ENCODE data around the gene RBMS1. TPM values are rescaled to one million over a fixed set of nuclear protein-coding genes. Genes with fewer than 3 reads are reported as not detected.

RBMS1 gene
- total RNA-seq, 1 donor from 2014 or later = 28.4 TPM

GRCh38 chr2:160324161-160324800 is 169.3 kb downstream of the RBMS1 start:
- Mint-ChIP-seq H3K36me3 (ENCODE audit: low read depth) (no peaks in the 10 kb centered on the region), H3K4me1 (peaks cover 46% of the 10 kb centered on the region), H3K27ac (ENCODE audit: unreplicated experiment) (no peak overlapping the region), H3K4me3 (no peak overlapping the region), H3K27me3 (ENCODE audit: low read depth) (no peaks in the 10 kb centered on the region), H3K9me3 (no peaks in the 10 kb centered on the region)
- DNase-seq (ENCODE audit: low read depth, low spot score) = peak; percentile 53
- TF ChIP-seq, protein P1, sequence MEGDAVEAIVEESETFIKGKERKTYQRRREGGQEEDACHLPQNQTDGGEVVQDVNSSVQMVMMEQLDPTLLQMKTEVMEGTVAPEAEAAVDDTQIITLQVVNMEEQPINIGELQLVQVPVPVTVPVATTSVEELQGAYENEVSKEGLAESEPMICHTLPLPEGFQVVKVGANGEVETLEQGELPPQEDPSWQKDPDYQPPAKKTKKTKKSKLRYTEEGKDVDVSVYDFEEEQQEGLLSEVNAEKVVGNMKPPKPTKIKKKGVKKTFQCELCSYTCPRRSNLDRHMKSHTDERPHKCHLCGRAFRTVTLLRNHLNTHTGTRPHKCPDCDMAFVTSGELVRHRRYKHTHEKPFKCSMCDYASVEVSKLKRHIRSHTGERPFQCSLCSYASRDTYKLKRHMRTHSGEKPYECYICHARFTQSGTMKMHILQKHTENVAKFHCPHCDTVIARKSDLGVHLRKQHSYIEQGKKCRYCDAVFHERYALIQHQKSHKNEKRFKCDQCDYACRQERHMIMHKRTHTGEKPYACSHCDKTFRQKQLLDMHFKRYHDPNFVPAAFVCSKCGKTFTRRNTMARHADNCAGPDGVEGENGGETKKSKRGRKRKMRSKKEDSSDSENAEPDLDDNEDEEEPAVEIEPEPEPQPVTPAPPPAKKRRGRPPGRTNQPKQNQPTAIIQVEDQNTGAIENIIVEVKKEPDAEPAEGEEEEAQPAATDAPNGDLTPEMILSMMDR (conservative IDR thresholded peaks at IDR 0.05) = peak; percentile 79

DNA sequence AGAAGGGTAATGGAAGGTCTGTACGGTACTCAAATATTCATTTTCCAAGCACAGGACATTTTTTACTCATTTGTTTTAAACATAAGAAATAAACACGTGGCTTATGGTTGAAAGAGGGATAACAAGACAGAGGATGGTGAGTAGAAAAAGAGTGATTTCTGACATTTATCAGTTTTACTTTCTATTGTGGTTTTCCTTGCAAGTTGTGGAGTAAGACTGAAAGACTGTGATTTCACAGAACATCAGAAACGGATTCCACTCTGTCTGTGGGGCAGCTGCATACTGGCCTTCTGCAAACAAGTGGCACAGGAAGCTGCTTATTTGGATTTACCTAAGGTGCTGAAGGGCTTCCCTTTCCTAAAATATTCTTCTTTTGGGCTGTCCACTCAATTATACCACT is 171.3 kb downstream of the RBMS1 start:
- Mint-ChIP-seq H3K4me3 (no peak overlapping the region), H3K27ac (ENCODE audit: unreplicated experiment) (no peak overlapping the region), H3K9me3 (no peaks in the 10 kb centered on the region), H3K27me3 (ENCODE audit: low read depth) (no peaks in the 10 kb centered on the region), H3K4me1 (peaks cover 42% of the 10 kb centered on the region), H3K36me3 (ENCODE audit: low read depth) (no peaks in the 10 kb centered on the region)
- no peak for DNase-seq (ENCODE audit: low read depth, low spot score)
- TF ChIP-seq, protein P1 (conservative IDR thresholded peaks at IDR 0.05) = no peak

GRCh38 chr2:160321006-160321405 is 172.6 kb downstream of the RBMS1 start:
- Mint-ChIP-seq H3K27ac (ENCODE audit: unreplicated experiment) (no peak overlapping the region), H3K4me3 (no peak overlapping the region), H3K9me3 (peaks cover 3% of the 10 kb centered on the region), H3K36me3 (ENCODE audit: low read depth) (no peaks in the 10 kb centered on the region), H3K27me3 (ENCODE audit: low read depth) (no peaks in the 10 kb centered on the region), H3K4me1 (peaks cover 46% of the 10 kb centered on the region)
- TF ChIP-seq, protein P1 (conservative IDR thresholded peaks at IDR 0.05) = no peak
- no peak for DNase-seq (ENCODE audit: low read depth, low spot score)

DNA sequence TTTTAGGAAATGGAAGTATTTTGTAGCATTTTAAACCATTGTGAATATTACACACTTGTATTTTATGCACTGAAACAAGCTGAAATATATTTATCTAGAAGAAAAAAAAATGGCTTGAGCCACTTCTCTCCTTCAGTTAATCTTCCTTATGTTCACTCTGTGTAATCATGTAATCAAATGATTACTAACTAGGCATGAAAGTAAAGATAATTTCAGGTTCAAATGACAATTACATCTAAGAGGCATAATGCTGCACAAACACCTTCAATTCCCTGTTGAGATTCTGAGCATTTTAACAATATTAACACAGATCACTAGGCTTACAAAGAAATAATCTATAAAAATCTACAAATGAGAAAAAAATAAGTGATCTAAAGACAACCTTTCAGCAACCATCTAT is 173.9 kb downstream of the RBMS1 start:
- Mint-ChIP-seq H3K27me3 (ENCODE audit: low read depth) (no peaks in the 10 kb centered on the region), H3K27ac (ENCODE audit: unreplicated experiment) (no peak overlapping the region), H3K36me3 (ENCODE audit: low read depth) (no peaks in the 10 kb centered on the region), H3K9me3 (peaks cover 4% of the 10 kb centered on the region), H3K4me1 (peaks cover 54% of the 10 kb centered on the region), H3K4me3 (no peak overlapping the region)
- no peak for DNase-seq (ENCODE audit: low read depth, low spot score)
- TF ChIP-seq, protein P1 (conservative IDR thresholded peaks at IDR 0.05) = no peak

- TF ChIP-seq, protein P1 (conservative IDR thresholded peaks at IDR 0.05) = no peak
- peaks cover 4% of the 10 kb centered on the region for H3K9me3 Mint-ChIP-seq
- H3K4me1 Mint-ChIP-seq = peaks cover 56% of the 10 kb centered on the region
- no peaks in the 10 kb centered on the region for H3K27me3 Mint-ChIP-seq (ENCODE audit: low read depth)
- no peaks in the 10 kb centered on the region for H3K36me3 Mint-ChIP-seq (ENCODE audit: low read depth)
- no peak overlapping the region for H3K27ac Mint-ChIP-seq (ENCODE audit: unreplicated experiment)
- H3K4me3 Mint-ChIP-seq = no peak overlapping the region
- DNase-seq (ENCODE audit: low read depth, low spot score) = no peak
Observed at GRCh38 chr2:160318218-160318617, 175.4 kb downstream of the RBMS1 start.
